Measurements from ENCODE around the gene OLFM4.
"Not testable (repeated sequence)": the region's sequence is repeated elsewhere in the genome, so short reads cannot be mapped to it uniquely, and the experiment has no call there.

The OLFM4 gene

DNA sequence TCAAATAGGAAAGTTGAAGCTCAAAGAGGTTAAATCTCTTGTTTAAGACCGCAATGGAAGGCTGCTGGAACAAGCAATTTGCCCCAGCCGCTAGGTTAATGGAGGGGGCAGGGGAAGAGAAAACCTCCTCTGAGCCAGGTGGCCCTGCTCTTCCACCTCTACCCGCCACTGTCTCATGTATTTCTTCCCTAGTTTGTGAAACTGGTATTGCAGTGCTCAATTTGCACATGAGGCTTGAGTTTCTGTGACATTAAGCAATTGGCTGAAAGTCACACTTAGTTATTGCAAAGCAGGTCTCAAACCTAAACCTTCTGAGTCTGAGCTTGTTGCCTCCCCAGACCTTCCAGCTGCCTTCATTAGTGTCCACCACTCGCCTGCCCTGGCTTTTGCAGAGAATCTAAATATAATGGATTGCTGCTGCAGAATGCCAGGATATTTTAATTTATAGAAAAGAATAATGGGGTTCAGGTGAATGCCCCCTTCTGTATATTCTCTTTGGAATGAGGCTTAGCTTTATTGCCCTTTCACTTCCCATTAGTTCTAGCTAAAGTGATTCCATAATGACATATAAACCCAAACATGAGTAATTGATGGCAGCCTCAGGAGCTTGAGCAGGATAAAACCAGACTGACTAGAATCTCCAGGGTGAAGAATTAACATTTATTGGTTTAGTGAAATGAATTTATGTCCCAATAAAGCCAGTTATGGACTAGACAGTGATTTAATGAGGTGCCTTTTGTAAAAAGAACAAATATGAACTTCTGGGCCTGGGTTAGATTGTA, 27.0 kb upstream of the OLFM4 start:
- no peak for FAIRE-seq

DNA sequence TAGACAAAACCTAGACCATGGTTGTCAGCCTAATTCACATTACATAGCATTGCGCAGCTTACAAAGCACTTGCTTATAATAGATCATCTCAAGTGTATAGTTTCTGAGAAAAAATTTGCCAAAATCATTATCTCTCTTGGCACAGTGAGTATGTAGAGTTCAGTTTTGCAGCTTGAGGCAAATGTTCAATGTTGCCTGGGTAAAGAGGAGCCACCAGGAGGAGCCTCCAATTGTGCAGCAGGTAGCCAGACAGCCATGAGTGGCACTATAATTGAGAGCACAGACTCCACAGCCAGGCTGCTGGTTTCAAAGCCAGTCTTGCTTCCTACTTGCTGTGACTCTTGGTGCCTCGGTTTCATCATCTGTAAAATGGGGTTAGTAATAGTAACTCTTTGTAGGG, 24.0 kb upstream of the OLFM4 start:
- TF ChIP-seq, protein P1, sequence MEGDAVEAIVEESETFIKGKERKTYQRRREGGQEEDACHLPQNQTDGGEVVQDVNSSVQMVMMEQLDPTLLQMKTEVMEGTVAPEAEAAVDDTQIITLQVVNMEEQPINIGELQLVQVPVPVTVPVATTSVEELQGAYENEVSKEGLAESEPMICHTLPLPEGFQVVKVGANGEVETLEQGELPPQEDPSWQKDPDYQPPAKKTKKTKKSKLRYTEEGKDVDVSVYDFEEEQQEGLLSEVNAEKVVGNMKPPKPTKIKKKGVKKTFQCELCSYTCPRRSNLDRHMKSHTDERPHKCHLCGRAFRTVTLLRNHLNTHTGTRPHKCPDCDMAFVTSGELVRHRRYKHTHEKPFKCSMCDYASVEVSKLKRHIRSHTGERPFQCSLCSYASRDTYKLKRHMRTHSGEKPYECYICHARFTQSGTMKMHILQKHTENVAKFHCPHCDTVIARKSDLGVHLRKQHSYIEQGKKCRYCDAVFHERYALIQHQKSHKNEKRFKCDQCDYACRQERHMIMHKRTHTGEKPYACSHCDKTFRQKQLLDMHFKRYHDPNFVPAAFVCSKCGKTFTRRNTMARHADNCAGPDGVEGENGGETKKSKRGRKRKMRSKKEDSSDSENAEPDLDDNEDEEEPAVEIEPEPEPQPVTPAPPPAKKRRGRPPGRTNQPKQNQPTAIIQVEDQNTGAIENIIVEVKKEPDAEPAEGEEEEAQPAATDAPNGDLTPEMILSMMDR (IDR thresholded peaks at IDR 0.05; ENCODE audit: insufficient read depth, missing control alignments) = peak; percentile 3
- no peak for FAIRE-seq
- no peak for DNase-seq (ENCODE audit: insufficient read length, low spot score)

More for the DNA sequence above, 27.0 kb upstream of the OLFM4 start:
- TF ChIP-seq, protein P1 (IDR thresholded peaks at IDR 0.05; ENCODE audit: insufficient read depth, missing control alignments) = no peak
- DNase-seq (ENCODE audit: insufficient read length, low spot score) = no peak

DNA sequence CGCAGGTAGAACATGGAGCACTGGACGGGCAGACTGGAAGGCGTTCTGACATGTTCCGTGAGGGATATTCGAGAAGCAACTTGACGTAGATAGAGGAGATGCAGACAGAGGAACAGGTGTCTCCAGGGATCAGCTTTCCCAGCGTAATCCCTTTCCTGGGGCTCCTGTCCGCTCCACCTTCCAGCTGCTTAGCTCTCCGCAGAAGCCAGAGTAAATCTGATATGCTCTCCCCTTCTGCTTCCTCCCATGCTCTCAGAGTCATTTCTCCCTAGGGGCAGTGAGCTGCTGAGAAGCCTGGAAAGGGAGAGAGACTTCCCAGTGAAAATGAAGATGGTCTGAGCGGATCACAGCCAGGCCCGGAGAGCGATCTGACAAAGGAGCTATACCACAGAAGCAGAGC, 23.0 kb upstream of the OLFM4 start:
- TF ChIP-seq, protein P1 (IDR thresholded peaks at IDR 0.05; ENCODE audit: insufficient read depth, missing control alignments) = no peak
- DNase-seq (ENCODE audit: insufficient read length, low spot score) (peak; percentile 73), FAIRE-seq (peak; percentile 95)

- TF ChIP-seq, protein P1 (IDR thresholded peaks at IDR 0.05; ENCODE audit: insufficient read depth, missing control alignments) = no peak
- no peak for FAIRE-seq
- DNase-seq (ENCODE audit: insufficient read length, low spot score) = no peak
Measured at GRCh38 chr13:53007872-53008271, 20.7 kb upstream of the OLFM4 start.

DNA sequence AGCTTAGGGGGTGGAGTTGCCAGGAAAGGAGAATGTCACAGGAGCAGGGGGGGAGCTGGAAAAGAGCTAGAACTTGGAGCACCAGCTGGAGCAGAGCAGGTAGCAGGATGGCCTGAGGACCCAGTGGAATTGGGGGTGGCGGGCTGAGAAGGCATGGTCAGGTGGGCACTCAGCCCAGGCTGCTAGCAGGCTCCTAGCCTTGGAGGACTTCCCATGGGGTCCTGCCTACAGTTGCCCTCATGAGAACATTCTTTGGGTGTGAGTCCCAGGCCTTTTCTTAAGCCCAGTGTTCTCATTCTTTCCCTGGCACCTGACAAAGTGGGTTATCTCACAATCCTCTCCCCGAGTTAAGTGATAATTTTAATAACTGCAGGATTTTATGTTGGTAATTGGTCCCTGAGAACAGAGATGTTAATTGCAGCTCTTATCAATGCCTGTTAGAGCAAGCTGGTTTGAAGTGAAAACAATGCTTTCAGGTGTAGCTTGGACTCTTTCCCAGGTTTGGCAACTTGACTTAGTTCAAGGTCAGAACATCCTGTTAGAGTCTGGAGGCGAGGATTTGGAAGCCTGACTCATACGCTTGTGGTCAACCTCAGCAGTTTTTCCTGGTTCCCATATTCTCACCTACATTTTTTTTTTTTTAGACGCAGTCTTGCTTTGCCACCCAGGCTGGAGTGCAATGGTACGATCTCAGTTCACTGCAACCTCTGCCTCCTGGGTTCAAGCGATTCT, 18.1 kb upstream of the OLFM4 start:
- TF ChIP-seq, protein P1 (IDR thresholded peaks at IDR 0.05; ENCODE audit: insufficient read depth, missing control alignments) = no peak
- DNase-seq (ENCODE audit: insufficient read length, low spot score) (no peak), FAIRE-seq (no peak)

DNA sequence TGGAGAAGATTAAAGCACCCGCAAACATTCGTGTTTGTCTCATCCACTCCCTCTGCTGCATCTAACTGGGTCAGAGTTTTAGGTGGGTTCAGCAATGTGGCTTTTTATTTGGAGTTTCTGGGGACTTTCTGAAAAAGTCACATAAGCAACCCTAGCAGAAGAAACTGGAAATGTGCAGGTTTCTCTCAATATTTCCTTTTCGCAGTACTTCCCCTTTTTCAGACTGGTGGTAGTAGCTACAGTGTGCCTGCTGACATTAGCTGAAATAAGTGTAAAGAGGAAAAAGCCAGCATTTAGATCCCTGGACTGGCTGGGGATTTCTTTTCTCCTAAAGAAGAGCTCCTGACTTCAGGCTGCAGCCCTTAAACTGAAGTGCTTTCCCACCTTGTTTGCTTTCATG, 15.9 kb upstream of the OLFM4 start:
- no peak for DNase-seq (ENCODE audit: insufficient read length, low spot score)
- TF ChIP-seq, protein P1 (IDR thresholded peaks at IDR 0.05; ENCODE audit: insufficient read depth, missing control alignments) = no peak
- FAIRE-seq = no peak

GRCh38 chr13:53013113-53013512, 15.5 kb upstream of the OLFM4 start:
- FAIRE-seq (no peak), DNase-seq (ENCODE audit: insufficient read length, low spot score) (no peak)
- TF ChIP-seq, protein P1 (IDR thresholded peaks at IDR 0.05; ENCODE audit: insufficient read depth, missing control alignments) = no peak

DNA sequence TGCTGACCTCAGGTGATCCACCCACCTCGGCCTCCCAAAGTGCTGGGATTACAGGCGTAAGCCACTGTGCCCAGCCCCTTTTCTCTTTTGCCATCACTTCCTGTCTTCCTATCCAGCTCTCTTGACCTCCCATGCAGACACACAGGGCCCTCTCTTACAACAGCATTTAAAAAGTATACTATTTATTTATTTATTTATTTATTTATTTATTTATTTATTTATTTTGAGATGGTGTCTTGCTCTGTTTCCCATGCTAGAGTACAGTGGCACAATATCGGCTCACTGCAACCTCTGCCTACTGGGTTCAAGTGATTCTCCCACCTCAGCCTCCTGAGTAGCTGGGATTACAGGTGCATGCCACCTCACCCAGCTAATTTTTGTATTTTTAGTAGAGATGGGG, 14.6 kb upstream of the OLFM4 start:
- FAIRE-seq; DNase-seq (ENCODE audit: insufficient read length, low spot score): not testable (repeated sequence)
